Measurements from ENCODE around the gene ARID1B.

ARID1B gene

DNA sequence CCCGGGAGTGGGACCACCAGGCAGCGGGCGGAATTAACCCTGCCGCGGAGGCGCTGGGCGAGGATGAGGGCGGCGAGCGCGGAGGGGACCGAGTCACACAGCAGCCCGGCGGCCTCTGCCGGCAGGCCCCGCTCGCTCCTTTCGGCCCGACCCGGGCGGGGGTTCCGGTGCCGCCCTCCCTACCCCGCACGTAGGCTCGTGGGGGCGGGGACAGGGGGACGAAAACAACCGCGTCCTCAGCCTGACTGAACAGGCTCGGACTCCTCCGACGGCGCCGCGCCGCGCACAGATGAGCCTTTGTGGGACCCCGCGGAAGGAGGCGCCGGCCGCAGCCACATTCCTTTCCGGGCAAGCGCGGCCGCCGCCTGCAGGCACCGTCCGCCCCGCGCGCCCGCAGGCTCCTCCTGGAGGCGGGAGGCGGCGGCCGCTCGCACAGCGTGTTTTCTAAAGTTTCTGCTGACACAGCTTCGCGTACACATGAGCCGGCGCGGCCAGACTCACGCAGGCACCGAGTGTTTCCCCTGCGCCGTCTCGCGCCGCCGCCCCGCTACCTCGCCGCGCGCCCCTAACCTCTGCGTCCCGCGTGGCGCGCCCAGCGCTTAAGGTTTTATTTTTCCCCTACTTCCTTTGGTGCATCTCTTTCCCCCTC, 244.3 kb downstream of the ARID1B start:
- Mint-ChIP-seq H3K36me3 (peaks cover 18% of the 10 kb centered on the region), H3K4me3 (peak overlapping the region; percentile 81), H3K4me1 (peaks cover 37% of the 10 kb centered on the region), H3K9me3 (peaks cover 3% of the 10 kb centered on the region), H3K27ac (peak overlapping the region; percentile 98)
- ATAC-seq = peak; percentile 90
- peak; percentile 85 to 94 for DNase-seq (ENCODE audit: low spot score in 2 of 2)

DNA sequence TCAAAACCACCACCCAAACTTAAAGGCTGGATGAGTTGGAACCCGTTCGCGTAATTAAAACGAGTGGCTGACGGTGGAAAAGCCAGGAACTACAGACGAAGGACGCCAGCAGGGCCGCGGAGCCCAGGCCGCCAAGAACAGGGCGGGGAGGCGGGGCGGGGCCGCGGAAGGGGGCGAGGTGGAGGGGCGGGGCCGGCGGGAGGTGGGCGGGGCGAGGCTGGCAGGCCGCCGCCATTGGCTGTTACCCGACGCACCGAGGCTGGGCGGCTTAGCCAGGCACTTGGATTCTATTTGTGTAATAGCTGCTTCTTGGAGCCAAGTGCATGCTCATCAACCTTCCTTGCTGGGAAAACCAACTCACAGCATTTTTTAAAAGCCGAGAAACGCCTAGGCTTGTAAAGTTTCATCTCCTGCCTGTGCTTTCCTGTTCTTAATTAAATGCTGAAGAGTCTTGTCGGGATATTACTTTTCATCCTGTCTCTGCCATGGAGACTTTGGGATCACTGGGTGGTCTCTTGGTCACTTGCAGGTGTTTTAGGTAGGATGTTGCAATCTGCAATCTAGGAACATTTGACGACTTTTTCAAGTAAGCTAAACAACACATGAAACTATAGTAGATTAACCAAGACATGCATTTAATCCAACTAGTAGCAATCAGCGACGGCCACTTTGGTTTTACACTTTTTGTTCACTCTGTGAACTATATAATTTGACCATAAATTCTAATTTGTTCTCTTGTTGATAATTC, 245.0 kb downstream of the ARID1B start:
- peaks cover 3% of the 10 kb centered on the region for H3K9me3 Mint-ChIP-seq
- peak overlapping the region; percentile 98 for H3K27ac Mint-ChIP-seq
- ATAC-seq (peak; percentile 76), DNase-seq (ENCODE audit: low spot score in 2 of 2) (peak; percentile 63 to 85)
- H3K4me3 Mint-ChIP-seq = peak overlapping the region; percentile 81
- peaks cover 37% of the 10 kb centered on the region for H3K4me1 Mint-ChIP-seq
- peaks cover 18% of the 10 kb centered on the region for H3K36me3 Mint-ChIP-seq

DNA sequence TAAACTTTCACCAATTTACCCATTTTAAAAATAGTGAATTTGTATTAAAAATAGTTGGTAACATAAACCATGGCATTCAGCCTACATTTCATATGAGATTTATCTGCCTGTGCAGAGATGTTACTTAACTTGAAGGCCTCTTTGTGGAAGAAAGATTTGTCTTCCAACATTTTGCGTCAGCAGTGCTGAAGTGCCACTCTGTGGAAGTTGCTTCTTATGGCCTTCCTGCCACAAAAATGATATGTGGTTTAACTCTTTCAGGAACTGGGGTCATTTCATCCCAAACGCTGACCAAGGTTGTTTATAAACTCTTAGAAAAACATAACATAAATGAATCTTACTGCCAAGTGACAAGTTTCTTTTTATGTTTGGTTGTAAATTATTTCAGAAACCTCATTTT, 246.8 kb downstream of the ARID1B start:
- ATAC-seq (no peak), DNase-seq (ENCODE audit: low spot score in 2 of 2) (no peak)
- peaks cover 3% of the 10 kb centered on the region for H3K9me3 Mint-ChIP-seq
- no peak overlapping the region for H3K4me3 Mint-ChIP-seq
- peaks cover 18% of the 10 kb centered on the region for H3K36me3 Mint-ChIP-seq
- H3K4me1 Mint-ChIP-seq = peaks cover 28% of the 10 kb centered on the region
- H3K27ac Mint-ChIP-seq = no peak overlapping the region

DNA sequence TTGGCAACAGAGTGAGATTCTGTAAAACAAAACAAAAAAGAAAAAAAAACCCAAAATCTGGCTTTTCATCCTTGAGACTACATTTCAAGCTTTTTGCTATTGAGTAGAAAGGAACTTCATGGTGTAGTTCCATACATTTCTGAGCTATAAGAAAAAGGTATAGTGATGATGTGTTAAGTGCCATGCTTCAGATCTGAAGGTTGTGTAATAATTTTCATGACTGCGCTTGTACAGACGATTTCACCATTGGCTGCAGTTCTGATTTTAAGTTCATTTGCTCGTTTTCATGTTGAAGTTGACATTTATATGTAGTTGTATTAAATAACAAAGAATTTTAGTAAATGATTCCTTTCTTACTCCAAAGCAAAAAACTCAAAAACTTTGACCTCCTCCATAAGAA, 247.6 kb downstream of the ARID1B start:
- no peak overlapping the region for H3K4me3 Mint-ChIP-seq
- peaks cover 27% of the 10 kb centered on the region for H3K4me1 Mint-ChIP-seq

DNA sequence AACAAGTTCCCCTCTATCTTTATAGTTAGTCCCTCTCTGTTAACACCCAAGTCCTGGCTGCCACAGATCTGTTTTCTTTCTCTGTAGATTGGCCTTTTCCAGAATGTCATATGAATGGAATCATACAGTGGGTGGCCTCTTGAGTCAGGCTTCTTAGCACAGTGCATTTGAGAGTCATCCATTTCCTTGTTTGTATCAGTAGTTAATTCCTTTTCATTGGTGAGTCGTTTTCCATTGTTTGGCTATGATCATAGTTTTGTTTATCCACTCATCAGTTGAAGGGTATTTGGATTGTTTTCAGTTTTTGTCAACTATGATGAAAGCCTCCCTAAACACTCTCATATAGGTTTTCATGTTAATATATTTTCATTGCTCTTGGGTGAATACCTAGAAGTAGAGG, 248.3 kb downstream of the ARID1B start:
- H3K9me3 Mint-ChIP-seq = peaks cover 3% of the 10 kb centered on the region
- DNase-seq (ENCODE audit: low spot score in 2 of 2) = no peak
- H3K4me1 Mint-ChIP-seq = peaks cover 30% of the 10 kb centered on the region
- no peak for ATAC-seq
- H3K36me3 Mint-ChIP-seq = peaks cover 17% of the 10 kb centered on the region
- no peak overlapping the region for H3K4me3 Mint-ChIP-seq
- no peak overlapping the region for H3K27ac Mint-ChIP-seq

More for the DNA sequence above, 247.6 kb downstream of the ARID1B start:
- peaks cover 18% of the 10 kb centered on the region for H3K36me3 Mint-ChIP-seq
- ATAC-seq = no peak
- H3K27ac Mint-ChIP-seq = no peak overlapping the region
- peaks cover 3% of the 10 kb centered on the region for H3K9me3 Mint-ChIP-seq
- no peak for DNase-seq (ENCODE audit: low spot score in 2 of 2)

DNA sequence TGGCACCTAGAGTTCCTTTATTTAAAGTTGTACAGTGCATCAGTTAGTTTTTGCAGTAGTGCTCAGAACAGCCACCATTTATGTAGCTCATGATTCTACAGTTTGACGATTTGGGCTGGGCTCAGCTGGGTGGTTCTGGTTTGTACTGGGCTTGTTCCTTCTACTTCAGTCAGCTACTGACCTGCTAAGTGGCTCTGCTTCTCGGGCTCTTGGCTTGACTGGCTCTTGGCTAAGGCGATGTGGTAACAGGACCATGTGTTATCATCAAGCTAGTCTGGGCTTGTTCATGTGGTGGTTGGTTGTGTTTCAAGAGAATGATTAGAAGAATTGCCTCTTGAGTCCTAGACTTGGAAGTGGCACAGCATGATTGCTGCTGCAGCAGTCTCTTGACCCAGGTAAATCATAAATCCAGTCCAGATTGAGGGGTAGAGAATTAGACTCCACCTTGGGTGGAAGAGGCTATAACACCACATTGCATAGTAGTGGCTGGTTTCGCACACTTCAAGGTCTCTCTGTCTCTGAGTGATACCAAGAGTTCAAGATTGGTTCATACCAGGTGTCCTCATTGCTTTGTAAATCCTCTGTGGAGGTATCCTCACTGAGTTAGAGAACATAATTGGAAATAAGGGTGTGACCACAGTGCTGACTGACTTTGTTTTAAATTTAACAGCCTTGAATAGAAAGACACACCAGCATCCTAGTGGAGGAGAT, 253.0 kb downstream of the ARID1B start:
- Mint-ChIP-seq H3K9me3 (peaks cover 3% of the 10 kb centered on the region), H3K4me3 (no peak overlapping the region), H3K36me3 (no peaks in the 10 kb centered on the region), H3K27ac (no peak overlapping the region), H3K4me1 (peaks cover 47% of the 10 kb centered on the region)
- peak; percentile 57 for ATAC-seq
- DNase-seq (ENCODE audit: low spot score in 2 of 2) = no peak

DNA sequence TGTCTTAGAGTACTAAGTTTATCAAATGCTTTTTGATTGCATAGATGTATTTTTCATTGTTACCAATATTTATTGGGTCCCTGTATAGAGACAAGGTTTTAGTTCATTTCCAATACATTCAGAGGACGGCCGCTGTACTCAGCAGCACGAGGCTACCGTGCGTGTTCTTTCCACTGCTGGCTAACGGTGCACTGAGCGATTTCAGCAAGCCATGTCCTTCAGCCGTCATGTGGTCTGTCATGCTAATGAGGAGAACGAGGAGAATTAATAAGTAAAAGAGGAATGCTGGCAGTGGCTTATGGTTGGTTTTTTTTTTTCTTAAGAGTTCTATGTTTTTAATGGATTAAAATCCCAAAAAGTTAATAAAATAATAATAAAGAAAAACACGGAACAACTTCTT, 253.6 kb downstream of the ARID1B start:
- no peaks in the 10 kb centered on the region for H3K9me3 Mint-ChIP-seq
- no peak overlapping the region for H3K4me3 Mint-ChIP-seq
- no peak for ATAC-seq
- H3K4me1 Mint-ChIP-seq = peaks cover 40% of the 10 kb centered on the region
- H3K36me3 Mint-ChIP-seq = no peaks in the 10 kb centered on the region
- no peak for DNase-seq (ENCODE audit: low spot score in 2 of 2)
- H3K27ac Mint-ChIP-seq = no peak overlapping the region

DNA sequence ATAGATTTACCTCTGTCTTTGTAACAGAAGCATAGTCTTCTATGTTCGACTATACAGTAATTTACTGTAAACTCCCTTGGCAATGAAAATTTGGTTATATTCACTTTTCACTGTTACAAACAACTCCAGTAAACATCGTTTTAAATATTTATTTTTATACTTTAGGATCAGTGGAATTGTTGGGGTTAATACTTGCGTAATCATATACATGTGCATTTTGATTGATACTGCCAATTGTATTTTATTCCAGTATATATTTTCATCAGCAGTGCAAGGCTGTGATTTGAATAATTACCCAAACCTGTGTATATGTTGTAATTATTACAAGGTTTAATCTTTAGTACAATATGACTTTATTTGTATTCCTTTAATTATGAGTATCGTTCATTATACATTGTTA, 255.7 kb downstream of the ARID1B start:
- Mint-ChIP-seq H3K4me3 (peak overlapping the region; percentile 72), H3K4me1 (peaks cover 40% of the 10 kb centered on the region), H3K27ac (peak overlapping the region; percentile 88), H3K36me3 (no peaks in the 10 kb centered on the region), H3K9me3 (no peaks in the 10 kb centered on the region)
- DNase-seq (ENCODE audit: low spot score in 2 of 2) (no peak), ATAC-seq (no peak)

DNA sequence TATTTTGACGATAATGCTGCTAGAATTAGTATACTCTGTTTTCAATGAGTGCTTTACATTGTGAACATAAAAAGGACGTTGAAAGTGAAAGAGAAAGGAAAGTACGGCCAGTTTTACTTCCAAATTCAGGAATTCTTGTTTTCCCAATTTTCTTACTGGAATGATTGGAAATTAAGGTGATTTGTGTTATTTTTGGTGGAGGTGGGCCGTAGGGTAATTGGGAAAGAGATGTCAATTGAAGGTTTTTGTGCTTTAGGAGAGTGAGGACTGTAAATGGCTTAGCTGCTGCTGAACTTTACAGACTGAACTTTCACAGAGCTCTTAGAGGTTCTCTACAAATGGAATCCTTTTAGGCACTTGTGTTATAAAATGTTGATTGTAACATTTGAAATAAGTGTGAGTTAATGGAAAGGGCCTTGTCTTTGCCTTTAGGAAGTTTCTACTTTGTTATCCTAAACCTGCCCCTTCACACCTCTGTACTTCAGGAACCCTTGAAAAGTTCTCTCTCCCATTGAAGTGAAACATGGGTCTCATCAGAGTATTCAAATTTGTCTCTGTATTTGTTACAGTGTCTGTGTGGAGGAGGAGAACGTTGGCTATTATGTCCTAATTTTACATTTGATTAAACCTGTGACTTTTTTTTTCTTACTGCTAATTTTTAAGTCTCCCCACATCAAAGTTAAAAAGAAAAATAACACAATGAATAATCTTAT, 256.4 kb downstream of the ARID1B start:
- Mint-ChIP-seq H3K4me1 (peaks cover 40% of the 10 kb centered on the region), H3K36me3 (no peaks in the 10 kb centered on the region), H3K4me3 (peak overlapping the region; percentile 72), H3K9me3 (no peaks in the 10 kb centered on the region), H3K27ac (peak overlapping the region; percentile 88)
- ATAC-seq (no peak), DNase-seq (ENCODE audit: low spot score in 2 of 2) (no peak)

DNA sequence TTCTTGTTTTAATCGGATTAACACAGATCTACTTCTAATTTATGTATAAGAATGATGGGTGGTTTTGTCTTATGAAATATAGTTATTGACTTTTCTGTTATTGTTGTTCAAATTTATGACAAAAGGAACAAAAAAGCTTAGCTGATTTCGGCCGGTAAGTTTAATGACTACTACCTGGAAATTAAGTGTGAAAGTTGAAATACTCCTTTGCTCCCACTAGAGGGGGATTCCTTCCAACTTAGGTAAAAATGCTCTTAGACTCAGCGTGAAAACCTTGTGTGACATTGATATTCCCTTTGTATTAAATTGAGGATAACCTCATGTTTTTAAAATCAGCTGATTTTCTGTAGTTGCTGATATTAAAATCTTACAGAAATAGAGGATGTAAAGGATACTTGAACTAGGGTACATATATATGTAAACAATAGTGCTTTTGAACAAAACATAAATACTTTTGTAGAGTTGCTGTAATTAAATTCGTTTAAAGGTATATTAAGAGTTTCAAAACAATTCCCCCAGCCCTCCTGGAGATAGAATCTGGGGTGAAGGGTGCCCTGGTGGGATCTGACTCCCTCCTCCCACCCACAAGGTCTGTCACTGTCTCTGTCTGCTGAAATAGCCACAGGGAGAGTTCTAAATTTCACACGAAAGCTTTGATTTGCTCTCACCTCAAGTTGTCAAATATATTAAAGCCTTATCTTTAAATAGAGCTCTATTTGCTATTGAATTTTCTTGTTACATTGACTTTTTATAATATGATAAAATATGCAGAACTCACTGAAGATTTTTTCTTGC, 257.5 kb downstream of the ARID1B start:
- H3K36me3 Mint-ChIP-seq = peaks cover 1% of the 10 kb centered on the region
- peak overlapping the region; percentile 72 for H3K4me3 Mint-ChIP-seq
- peak overlapping the region; percentile 88 for H3K27ac Mint-ChIP-seq
- peak; percentile 73 for ATAC-seq
- no peak for DNase-seq (ENCODE audit: low spot score in 2 of 2)
- H3K9me3 Mint-ChIP-seq = no peaks in the 10 kb centered on the region
- peaks cover 36% of the 10 kb centered on the region for H3K4me1 Mint-ChIP-seq

DNA sequence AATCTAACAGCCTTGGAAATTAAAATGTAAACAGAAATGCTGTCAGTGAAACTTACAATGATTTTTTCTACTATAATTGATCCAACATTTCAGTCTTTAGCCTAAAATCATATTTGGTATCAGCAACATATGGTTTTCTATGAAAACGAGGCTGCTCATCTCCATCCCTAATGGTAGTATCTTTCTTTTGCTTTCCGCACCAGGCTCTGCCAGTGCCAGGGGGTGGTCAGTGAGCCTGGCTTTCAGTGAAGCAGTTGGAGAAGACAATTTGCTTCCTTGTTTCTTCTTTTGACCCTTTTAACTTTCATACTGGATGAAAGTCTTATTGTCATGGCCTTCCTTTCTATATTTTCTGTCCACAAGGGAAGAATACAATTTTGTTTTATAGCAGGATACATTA, 258.4 kb downstream of the ARID1B start:
- H3K36me3 Mint-ChIP-seq = peaks cover 6% of the 10 kb centered on the region
- no peak overlapping the region for H3K4me3 Mint-ChIP-seq
- H3K9me3 Mint-ChIP-seq = no peaks in the 10 kb centered on the region
- peaks cover 31% of the 10 kb centered on the region for H3K4me1 Mint-ChIP-seq
- no peak overlapping the region for H3K27ac Mint-ChIP-seq
- no peak for DNase-seq (ENCODE audit: low spot score in 2 of 2)
- ATAC-seq = no peak

DNA sequence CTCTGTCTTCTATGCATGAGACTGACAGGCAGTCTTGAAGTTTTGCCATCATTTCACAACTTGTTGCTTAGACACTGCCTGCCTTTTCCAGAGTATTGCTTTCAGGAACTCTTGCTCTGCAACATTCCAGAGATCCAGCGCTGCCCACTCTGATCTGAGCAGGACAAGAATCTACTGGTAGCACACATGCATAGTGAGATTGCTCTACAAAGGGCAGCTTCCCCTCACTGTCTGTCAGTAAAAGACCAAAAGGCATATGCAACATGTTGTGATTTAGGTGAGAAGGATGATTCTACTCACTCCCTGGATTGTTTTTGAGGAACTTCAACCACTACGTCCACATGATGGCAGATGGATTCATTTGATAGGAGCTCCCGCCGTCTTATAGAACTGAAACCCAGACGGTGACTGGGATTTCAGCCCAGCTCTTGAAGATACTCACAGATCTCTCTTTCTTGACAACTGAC, 259.1 kb downstream of the ARID1B start:
- H3K4me3 Mint-ChIP-seq = no peak overlapping the region
- peaks cover 27% of the 10 kb centered on the region for H3K4me1 Mint-ChIP-seq
- H3K9me3 Mint-ChIP-seq = no peaks in the 10 kb centered on the region
- no peak overlapping the region for H3K27ac Mint-ChIP-seq
- ATAC-seq (no peak), DNase-seq (ENCODE audit: low spot score in 2 of 2) (no peak)
- H3K36me3 Mint-ChIP-seq = peaks cover 6% of the 10 kb centered on the region

DNA sequence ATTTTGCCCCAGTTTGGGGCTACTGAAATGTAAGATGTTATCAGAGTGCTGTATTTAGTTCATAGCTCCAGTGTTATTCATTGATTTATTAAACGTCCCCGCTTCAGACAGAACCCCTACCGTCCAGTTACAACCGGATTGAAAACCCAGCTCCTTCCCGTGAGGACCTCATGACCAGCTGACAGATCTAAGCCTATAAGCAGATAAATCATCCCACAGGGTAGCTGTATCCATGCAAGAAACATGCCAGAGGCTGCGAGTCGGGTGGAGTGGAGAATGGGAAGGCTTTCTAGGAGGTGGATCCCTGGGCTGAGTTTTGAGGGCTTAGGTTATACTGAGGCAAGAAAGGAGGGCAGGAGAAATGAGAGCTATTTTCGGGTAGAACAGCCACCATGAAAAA, 260.0 kb downstream of the ARID1B start:
- Mint-ChIP-seq H3K27ac (no peak overlapping the region), H3K4me3 (no peak overlapping the region), H3K9me3 (no peaks in the 10 kb centered on the region), H3K4me1 (peaks cover 34% of the 10 kb centered on the region), H3K36me3 (peaks cover 6% of the 10 kb centered on the region)
- ATAC-seq (no peak), DNase-seq (ENCODE audit: low spot score in 2 of 2) (no peak)

DNA sequence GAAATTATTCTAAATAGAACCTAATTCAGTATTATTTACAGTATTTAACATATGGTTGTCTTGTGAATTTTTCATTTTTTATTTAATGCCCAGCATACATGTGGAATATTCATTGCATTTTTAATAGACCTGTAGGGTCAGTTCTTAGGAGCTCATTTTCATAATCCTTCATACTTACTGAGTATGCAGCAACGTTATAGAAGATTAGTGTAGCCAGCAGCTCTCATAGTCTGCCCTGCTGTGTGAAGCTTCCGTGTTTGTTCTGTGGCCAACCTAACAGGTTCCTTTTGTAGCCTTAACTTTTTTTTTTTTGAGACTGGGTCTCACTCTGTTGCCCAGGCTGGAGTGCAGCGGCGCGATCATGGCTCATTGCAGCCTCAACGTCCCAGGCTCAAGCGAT, 261.4 kb downstream of the ARID1B start:
- DNase-seq (ENCODE audit: low spot score in 2 of 2) (no peak), ATAC-seq (no peak)
- H3K27ac Mint-ChIP-seq = no peak overlapping the region
- no peak overlapping the region for H3K4me3 Mint-ChIP-seq
- H3K9me3 Mint-ChIP-seq = no peaks in the 10 kb centered on the region
- peaks cover 24% of the 10 kb centered on the region for H3K4me1 Mint-ChIP-seq
- peaks cover 13% of the 10 kb centered on the region for H3K36me3 Mint-ChIP-seq

Measured in stimulated activated effector memory CD8-positive, alpha-beta T cell treated with anti-CD3 and anti-CD28 coated beads, Interleukin-12 subunit alpha, Interleukin-12 subunit beta, amount 100 ng/mL, for 72 hours (primary cell).